OCI-LY7 (cell line): ENCODE data around the gene DLGAP5.

Experiments used
- EZH2phosphoT487 ChIP-seq: fragments of 200-600 bp; sonication (generic); IDR thresholded peaks from 2 replicates; pipeline ENCODE4 v1.6.1; 2018; ENCODE audit warnings: low read depth, borderline replicate concordance, mild to moderate bottlenecking, mixed run types, antibody characterized with exemption, low read length, moderate library complexity, mixed read lengths
- TF ChIP-seq, protein P1 (sequence below): fragments of 200-600 bp; sonication (generic); conservative IDR thresholded peaks from 2 replicates; pipeline ENCODE4 v1.5.1; 2014; ENCODE audit warnings: mild to moderate bottlenecking, antibody characterized with exemption, low read length, moderate library complexity, mixed read lengths

DNA sequence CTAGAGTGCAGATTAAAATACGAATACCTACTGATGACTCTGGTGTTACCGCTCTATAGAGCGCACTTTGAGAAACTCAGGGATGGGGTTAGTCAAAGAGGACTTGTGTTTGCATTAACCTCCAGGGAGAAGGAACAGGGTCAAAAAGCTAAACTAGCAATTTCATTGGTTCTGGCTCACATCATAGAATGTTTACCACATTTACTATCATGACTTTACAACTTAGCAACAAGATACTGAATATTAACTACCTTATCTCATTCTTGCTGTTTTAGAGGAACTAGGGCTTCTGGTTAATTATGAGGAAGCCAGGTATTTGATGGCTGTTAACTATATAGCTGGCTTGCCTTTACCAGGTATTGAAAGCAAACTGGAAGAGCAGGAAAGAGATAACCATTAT is 49.6 kb downstream of the DLGAP5 start:
- TF ChIP-seq, protein P1, sequence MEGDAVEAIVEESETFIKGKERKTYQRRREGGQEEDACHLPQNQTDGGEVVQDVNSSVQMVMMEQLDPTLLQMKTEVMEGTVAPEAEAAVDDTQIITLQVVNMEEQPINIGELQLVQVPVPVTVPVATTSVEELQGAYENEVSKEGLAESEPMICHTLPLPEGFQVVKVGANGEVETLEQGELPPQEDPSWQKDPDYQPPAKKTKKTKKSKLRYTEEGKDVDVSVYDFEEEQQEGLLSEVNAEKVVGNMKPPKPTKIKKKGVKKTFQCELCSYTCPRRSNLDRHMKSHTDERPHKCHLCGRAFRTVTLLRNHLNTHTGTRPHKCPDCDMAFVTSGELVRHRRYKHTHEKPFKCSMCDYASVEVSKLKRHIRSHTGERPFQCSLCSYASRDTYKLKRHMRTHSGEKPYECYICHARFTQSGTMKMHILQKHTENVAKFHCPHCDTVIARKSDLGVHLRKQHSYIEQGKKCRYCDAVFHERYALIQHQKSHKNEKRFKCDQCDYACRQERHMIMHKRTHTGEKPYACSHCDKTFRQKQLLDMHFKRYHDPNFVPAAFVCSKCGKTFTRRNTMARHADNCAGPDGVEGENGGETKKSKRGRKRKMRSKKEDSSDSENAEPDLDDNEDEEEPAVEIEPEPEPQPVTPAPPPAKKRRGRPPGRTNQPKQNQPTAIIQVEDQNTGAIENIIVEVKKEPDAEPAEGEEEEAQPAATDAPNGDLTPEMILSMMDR, result no peak
- no peak for TF ChIP-seq EZH2phosphoT487
